Left cardiac atrium (tissue), 4 donors: ENCODE data around the gene SUGCT. TPM values are rescaled to one million over a fixed set of nuclear protein-coding genes. Genes with fewer than 3 reads are reported as not detected.
A peak's percentile ranks its signal among the peaks of the same experiment; 100 is the strongest.
"Not testable (repeated sequence)": the region's sequence is repeated elsewhere in the genome, so short reads cannot be mapped to it uniquely, and the experiment has no call there.

ENCODE experiments used
- ATAC-seq, 2 donors: fragments of 200-7000 bp; cut with Tn5 transposase; one replicate each; pipeline ENCODE4 v1.9.1; 2020; ENCODE audit warnings: mild to moderate bottlenecking in 2 of 2, moderate library complexity in 2 of 2
- DNase-seq: peaks from one replicate; pipeline ENCODE4 v3.0.0-alpha.2; 2020
- intact Hi-C, 2 donors: fragments of 100-400 bp; cut with DNase I; formaldehyde crosslinking; loops; one replicate each; pipeline versions ENCODE4 v1.14.1 to v1.15.1; 2022 to 2023
- total RNA-seq, 2 donors: library from RNA; stranded (reverse); fragmentation: NEBNext Ultra II Directional; extraction: Animal tissue kit (Norgen Biotek cat#: 25700); gene quantifications; one replicate each; pipeline ENCODE4 v1.2.1, GENCODE V29; 2021
- donor health status: DM: no; HTN: yes; CAD: no.
- donor health status: DM: no; HTN: yes; CAD: no; lungs with severe emphysema.
- donor health status: DM: yes; HTN: yes; CAD: no.
- donor health status: Dilated cardiomyopathy.

The SUGCT gene
- total RNA-seq, 2 donors from 2014 or later, result 4.1 to 4.4 TPM

DNA sequence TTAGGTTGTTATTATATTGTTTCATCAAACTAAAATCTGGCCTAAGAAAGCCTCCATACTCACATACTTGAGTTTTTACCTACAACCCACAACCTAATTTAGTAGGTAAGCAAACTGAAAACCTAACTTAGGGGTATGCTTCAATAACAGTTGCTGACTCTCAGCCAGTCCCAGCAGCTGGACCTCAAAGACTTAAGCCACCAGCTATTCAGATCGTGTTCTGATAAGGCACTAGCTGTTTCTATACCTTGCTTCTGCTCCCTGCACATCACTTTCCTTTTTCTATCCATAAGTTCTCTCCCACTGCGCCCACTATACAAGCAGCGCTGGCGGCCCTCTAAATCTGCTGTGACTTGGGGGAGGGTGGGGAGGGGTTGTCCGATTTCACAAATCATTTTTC, 42.3 kb downstream of the SUGCT start:
- intact Hi-C loops, result no loop called here
- ATAC-seq, result no peak
- DNase-seq, result no peak

DNA sequence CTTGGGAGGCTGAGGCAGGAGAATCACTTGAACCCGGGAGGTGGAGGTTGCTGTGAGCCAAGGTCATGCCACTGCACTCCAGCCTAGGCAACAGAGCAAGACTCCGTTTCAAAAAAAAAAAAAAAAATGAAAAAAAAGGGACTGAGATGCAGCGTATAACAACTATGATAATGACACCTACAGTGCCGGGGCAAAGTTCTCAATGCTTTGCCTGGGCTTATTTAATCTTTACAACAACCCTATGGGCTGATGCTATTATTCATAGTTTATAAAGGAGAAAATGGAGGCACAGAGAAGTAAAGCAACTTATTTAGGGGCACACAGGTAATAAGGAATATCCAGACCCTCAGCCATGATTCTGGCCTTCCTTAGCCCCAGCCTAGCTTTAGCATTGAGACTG, 47.6 kb downstream of the SUGCT start:
- ATAC-seq (no peak), DNase-seq (no peak)
- intact Hi-C loops, result no loop called here

GRCh38 chr7:40186586-40186985, 51.8 kb downstream of the SUGCT start:
- DNase-seq, result no peak
- ATAC-seq, result no peak
- intact Hi-C loops, result no loop called here

DNA sequence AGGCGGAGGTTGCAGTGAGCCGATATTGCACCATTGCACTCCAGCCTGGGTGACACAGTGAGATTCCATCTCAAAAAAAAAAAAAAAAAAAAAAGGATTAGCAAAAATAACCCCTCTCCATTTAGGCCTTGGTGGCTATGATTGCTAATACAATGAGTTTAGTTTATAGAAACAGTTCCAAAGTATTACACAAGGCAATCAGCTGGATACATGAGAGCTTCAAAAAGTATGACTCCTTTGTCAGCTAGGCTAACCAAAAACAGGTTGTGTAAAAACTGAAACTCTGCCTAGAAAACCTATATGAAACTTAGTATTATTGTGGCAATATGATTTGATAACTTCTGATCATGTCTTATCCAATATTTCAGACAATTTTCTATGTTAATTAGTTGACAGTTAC, 57.2 kb downstream of the SUGCT start:
- ATAC-seq (no peak), DNase-seq (no peak)
- intact Hi-C loops, result no loop called here

DNA sequence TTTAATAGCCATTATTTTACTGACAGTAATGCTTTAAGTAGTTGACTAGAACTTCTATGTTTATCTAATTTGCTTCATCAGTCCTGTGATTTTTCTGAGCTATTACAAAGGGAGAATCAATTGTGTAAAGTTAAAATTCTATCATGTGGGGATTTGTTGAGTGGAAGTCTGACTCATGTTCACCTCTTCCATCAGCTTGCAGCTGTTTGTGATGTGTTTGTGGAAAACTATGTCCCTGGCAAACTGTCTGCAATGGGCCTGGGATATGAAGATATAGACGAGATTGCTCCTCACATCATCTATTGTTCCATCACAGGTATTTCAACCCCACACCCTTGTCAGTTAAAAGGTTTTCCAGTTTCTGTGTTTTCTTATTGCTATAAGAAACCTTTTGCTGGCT, 59.9 kb downstream of the SUGCT start:
- no peak for ATAC-seq
- intact Hi-C loops, result no loop called here
- DNase-seq, result no peak

DNA sequence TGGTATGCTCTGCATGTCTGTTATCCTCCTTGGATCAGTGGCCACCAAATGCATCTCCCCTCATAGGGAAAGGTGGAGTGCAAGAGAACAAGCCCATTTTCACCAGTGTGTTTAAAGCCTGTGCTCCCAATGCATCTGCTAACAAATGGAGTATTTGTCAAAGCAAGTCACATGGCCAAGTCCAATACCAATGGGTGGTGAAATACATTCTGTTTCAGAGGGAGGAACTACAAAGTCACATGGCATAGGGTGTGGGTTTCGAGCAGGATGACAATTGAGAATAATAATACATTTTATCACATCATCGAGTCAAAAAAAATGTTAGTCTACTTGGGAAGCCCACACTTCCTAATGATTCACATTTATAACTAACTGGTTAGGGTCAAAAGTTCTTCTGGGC, 62.7 kb downstream of the SUGCT start:
- intact Hi-C loops, result no loop called here
- ATAC-seq, result no peak
- DNase-seq, result no peak

GRCh38 chr7:40199076-40199802, 64.4 kb downstream of the SUGCT start:
- no peak for DNase-seq

GRCh38 chr7:40200791-40201190, 66.0 kb downstream of the SUGCT start:
- no peak for DNase-seq
- peak in 1 of 2 donors; percentile 79 for ATAC-seq
- intact Hi-C loops, result no loop called here

More at GRCh38 chr7:40199076-40199802, 64.4 kb downstream of the SUGCT start:
- ATAC-seq, result peak in 1 of 2 donors; percentile 30
- intact Hi-C loops, result no loop called here

DNA sequence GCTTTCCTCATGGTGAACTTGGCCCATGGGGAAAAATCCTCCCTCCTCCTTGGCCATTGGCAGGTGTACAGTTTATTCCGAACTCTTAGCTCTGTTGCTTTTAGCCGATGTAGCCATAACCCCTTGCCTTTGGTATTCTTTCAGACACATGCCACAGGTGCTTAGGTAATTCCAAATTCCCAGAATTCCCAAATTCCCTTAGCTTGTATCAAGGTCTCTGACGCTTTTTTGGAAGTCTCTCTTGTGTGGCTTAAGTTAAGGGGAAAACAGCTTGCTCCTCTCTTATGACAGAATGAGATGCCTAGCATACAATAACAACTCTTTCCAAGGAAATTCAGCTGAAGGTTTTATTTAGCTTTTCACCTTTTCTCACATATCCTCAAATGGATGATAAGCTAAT, 68.0 kb downstream of the SUGCT start:
- DNase-seq (no peak), ATAC-seq (no peak)
- intact Hi-C loops, result no loop called here

- DNase-seq (no peak), ATAC-seq (no peak)
- intact Hi-C loops, result no loop called here
Observed at GRCh38 chr7:40204581-40204980, 69.8 kb downstream of the SUGCT start.

- DNase-seq (no peak), ATAC-seq (no peak)
- intact Hi-C loops, result no loop called here
Observed at GRCh38 chr7:40205992-40206391, 71.2 kb downstream of the SUGCT start.

DNA sequence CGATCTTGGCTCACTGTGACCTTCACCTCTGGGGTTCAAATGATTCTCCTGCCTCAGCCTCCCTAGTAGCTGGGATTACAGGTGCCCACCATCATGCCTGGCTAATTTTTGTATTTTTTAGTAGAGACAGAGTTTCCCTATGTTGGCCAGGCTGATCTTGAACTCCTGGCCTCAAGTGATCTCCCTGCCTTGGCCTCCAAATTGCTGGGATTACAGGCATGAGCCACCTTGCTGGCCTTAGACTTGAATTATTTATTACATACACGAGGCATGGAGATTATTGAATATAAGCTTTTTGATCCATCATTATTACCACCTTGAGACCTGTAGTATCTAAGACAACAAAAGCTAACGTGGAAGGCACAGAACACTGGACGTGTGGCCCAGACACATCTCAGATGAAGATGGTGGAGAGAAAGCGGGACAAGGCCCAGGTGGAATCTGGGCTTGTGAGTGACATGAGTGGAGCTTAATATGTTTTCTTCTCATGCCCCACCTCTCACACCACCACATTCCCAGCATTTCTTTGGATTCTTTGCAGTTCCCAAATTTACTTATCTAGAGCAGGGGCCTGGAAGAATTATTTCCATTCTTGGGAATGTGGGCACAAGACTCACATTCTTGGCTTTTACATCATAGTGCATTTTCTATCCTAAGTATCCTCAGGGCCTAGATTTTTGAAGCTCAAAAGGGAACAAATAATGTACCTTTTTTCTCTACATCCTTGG, 76.6 kb downstream of the SUGCT start:
- ATAC-seq (no peak), DNase-seq (no peak)
- intact Hi-C loops, result no loop called here

DNA sequence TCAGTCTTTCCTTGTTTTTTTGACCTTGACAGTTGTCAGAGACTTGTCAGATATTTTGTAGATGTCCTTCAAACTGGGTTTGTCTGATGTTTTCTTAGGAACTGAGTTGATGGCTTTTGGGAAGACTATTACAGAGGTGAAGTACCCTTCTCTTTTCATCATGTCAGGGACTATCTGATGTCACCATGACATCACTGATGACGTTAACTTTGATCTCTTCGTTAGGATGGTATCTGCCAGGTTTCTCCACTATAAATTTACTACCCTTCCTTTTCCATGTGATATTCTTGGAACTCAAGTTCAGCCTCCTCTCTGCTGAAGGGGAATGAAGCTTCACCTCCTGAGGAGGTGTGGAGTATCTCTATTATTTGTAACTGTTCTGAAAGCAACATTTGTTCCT, 78.5 kb downstream of the SUGCT start:
- DNase-seq (no peak), ATAC-seq (no peak)
- intact Hi-C loops, result no loop called here

DNA sequence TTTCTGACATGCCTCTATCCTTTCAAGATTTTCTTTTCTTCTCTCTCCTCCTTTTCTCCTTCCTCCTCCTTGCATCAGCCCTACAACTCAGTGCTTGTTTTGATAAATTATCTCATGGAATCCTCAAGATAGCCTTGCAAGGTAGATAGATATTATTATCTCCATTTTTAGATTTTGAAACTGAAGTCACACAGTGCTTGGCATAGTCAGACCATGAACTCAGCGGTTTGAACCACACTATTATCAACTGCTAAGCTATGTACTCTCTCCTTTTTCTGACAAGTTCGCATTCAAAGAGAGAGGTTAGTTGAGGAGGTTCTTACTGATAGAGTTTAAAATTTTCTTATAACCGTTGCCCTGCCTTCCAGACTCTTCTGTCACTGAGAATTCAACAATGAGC, 79.1 kb downstream of the SUGCT start:
- ATAC-seq, result no peak
- DNase-seq, result no peak
- intact Hi-C loops, result no loop called here

DNA sequence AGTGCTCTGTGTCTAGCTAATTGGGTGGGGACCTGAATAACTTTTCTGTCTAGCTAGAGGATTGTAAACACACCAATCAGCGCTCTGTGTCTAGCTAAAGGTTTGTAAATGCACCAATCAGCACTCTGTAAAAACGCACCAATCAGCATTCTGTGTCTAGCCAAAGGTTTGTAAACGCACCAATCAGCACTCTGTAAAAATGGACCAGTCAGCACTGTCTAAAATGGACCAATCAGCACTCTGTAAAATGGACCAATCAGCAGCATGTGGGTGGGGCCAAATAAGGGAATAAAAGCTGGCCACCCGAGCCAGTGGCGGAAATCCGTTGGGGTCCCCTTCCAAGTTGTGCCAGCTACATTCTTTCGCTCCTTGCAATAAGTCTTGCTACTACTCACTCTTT, 83.8 kb downstream of the SUGCT start:
- ATAC-seq, intact Hi-C loops, DNase-seq: not testable (repeated sequence)

GRCh38 chr7:40219917-40220316, 85.1 kb downstream of the SUGCT start:
- no peak for ATAC-seq
- intact Hi-C loops, result no loop called here
- DNase-seq, result no peak

- intact Hi-C loops, result no loop called here
- no peak for DNase-seq
- ATAC-seq, result no peak
Observed at GRCh38 chr7:40220421-40220911, 85.7 kb downstream of the SUGCT start.

DNA sequence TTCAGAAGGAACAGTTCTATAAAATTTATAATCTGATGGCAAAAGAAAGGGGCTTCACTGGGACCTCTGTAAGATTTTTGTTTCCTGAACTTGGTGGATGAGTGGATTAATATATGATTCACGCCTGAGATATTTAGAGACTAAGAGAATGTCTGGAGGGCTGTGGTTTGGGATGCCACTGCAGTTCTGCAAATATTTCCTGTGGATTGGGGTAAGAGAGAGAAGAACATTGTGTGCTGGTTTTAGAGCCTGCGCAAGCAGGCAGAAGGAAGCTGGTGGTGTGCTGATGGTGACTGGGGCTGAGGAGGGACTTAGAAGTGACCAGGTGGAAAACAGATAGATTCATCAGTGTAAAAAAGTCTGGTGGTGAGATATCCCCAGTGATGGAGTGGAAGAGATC, 87.0 kb downstream of the SUGCT start:
- intact Hi-C loops, result no loop called here
- no peak for ATAC-seq

DNA sequence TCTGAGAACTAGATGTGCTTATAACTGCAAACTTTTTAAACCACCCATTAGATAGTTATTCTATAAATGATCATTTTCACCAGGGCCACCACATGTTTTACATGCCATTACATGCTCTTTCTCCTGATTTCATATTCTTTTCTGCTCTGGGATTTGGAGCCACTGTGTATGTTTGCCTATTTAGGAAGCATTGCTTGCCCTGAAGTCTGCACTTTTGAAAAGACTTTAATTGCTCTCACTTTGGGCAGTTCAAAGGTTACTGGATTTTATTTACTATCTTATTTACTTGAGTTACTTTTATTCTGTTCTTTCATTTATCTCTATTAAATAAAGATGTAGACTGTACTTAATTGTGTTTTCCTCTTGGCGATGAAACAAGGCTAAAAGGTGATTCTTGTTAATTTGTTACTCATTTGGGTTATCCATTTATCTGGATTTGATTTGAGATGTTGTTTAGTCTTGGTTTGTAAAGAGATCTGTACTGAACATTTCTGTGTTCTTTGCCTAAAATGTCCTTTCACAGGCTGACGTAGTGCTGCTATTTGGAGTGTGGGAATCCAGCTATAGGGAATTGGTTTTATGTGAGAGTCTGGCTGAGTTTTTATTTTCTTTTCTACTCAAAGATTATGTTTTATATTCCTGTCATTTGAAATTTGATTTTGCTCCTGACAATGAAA, 88.8 kb downstream of the SUGCT start:
- intact Hi-C loops, result no loop called here
- DNase-seq (no peak), ATAC-seq (no peak)

More for the DNA sequence above, 87.0 kb downstream of the SUGCT start:
- DNase-seq, result no peak

DNA sequence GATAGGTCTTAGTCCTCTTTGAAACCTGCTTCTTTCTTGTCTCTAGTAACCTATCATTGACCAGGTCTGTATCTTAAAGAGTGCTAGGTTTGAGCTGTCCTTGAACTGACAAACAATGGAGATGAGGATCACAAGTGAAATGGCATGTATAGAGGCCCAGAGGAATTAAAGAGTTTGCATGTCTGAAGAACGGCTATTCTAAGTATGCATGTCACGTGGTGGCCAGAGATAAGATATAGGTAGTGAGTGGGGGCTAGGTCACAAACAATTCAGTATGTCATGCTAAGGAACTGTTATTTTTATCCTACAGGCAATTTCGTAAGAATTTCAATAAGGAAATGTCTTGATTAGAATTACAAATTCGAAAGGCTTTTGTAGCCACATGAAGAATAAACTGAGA, 95.3 kb downstream of the SUGCT start:
- intact Hi-C loops, result no loop called here
- no peak for ATAC-seq
- no peak for DNase-seq
